ENCODE results near the gene TP53I11.

GRCh38 chr11:44959064-44959463 is 8.4 kb upstream of the TP53I11 start:
- TF ChIP-seq CTCF (IDR thresholded peaks at IDR 0.05; ENCODE audit: low read depth, low read length) (no peak), POLR2A (IDR thresholded peaks at IDR 0.05; ENCODE audit: extremely low read depth, insufficient read length) (no peak)

Measured in NB4 (cell line).